SK-N-MC (cell line): ENCODE measurements around the gene KIAA0825.

Source experiments
- EZH2 ChIP-seq: fragments of 200-600 bp; sonication (generic); IDR thresholded peaks from one replicate; pipeline ENCODE4 v1.6.1; 2017; ENCODE audit warnings: antibody characterized with exemption
- POLR2AphosphoS5 ChIP-seq: IDR thresholded peaks from 2 replicates; pipeline ENCODE4 v1.6.1; 2012; ENCODE audit warnings: mild to moderate bottlenecking, low read depth, low read length, borderline replicate concordance

DNA sequence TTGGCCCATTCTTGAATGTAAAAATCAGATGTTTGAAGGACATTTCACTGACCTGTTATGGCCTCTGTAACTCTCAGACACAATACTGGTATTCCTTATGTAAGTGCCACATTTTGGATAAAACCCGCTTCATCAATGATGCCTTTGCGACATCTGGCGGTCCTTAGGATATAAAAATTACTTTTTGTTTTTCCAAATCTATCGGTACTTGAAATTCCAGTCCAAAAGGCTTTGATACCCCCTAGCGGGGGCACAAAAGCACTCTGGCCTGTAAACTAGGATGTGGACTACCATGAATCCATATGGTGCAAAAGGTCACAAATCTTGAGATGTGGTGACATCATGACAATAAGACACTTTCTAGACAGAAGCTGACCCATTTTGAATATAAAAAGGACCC, 291.8 kb downstream of the KIAA0825 start:
- TF ChIP-seq POLR2AphosphoS5 (no peak), EZH2 (no peak)
